Ishikawa (cell line): ENCODE data around the gene URB1.

Source experiments
- CEBPB ChIP-seq: IDR thresholded peaks from 2 replicates; pipeline ENCODE4 v1.6.1; 2012
- CREB1 ChIP-seq: IDR thresholded peaks from 2 replicates; pipeline ENCODE4 v1.6.1; 2012; ENCODE audit warnings: low read depth
- EGR1 ChIP-seq: IDR thresholded peaks from 2 replicates; pipeline ENCODE4 v1.6.1; 2012
- EP300 ChIP-seq: IDR thresholded peaks from 2 replicates; pipeline ENCODE4 v1.6.1; 2012; ENCODE audit warnings: borderline replicate concordance
- FOXM1 ChIP-seq: IDR thresholded peaks from 2 replicates; pipeline ENCODE4 v1.6.1; 2012; ENCODE audit warnings: low read depth, borderline replicate concordance
- NFIC ChIP-seq: IDR thresholded peaks from 2 replicates; pipeline ENCODE4 v1.6.1; 2012
- RAD21 ChIP-seq: IDR thresholded peaks from 2 replicates; pipeline ENCODE4 v1.6.1; 2012; ENCODE audit warnings: low read depth
- TAF1 ChIP-seq: IDR thresholded peaks from 2 replicates; pipeline ENCODE4 v1.6.1; 2012; ENCODE audit warnings: low read depth, mild to moderate bottlenecking
- TCF12 ChIP-seq: IDR thresholded peaks from 2 replicates; pipeline ENCODE4 v1.6.1; 2012; ENCODE audit warnings: low read depth
- TEAD4 ChIP-seq: IDR thresholded peaks from 2 replicates; pipeline ENCODE4 v1.6.1; 2012
- YY1 ChIP-seq: IDR thresholded peaks from 2 replicates; pipeline ENCODE4 v1.6.1; 2012; ENCODE audit warnings: low read depth
- ZBTB7A ChIP-seq: IDR thresholded peaks from 2 replicates; pipeline ENCODE4 v1.6.1; 2012; ENCODE audit warnings: low read depth
- TF ChIP-seq, protein P1 (sequence below): IDR thresholded peaks from 2 replicates; pipeline ENCODE4 v1.6.1; 2012; ENCODE audit warnings: low read depth, mild to moderate bottlenecking
- TF ChIP-seq, protein P2 (sequence below): IDR thresholded peaks from 2 replicates; pipeline ENCODE4 v1.6.1; 2012
- TF ChIP-seq, protein P3 (sequence below): IDR thresholded peaks from 2 replicates; pipeline ENCODE4 v1.6.1; 2012

Gene URB1

DNA sequence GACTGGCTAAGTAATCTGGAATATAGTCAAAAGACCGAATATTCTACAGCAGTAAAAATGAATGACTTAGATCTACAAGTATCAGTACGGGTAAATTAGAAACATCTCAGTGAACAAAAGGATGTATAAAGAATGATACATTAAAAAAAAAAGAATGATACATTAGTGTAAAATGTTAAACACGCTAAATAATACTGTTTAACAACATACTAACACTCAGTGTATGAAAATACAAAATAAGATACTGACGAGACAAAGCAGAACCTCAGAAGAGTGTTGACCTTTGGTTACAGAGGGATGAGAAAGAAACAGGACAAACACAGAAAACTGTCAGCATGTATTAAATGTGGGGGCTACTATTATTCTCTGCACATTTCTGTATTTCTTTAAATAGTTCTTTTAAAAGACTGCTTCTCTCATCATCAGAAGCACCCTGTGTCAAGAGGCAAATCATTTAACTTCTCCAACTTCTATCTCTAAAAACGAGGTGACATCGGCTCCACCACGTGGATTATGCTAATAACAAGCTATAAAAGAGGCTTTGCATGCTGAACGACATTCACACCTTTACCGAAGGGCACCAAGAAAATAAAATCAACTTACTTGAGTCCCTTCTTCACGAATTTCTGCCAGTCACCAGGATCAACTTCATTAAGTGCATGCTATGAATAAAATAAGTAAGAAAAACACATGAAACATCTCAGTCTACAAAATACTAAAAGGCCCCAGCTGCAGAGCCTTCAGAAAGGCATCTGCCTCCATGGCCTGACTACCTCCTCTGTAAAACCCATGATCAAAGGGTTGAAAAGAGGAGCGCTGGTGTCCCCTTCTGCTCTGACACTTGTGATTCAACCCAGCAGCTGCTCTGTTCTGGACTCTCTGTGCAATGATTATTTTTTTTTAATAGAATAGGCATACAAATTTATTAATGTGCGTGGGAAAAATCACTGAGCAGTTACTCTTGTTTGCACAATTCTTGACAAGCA is 51.7 kb downstream of the URB1 start:
- TF ChIP-seq TAF1: no peak
- no peak for TF ChIP-seq NFIC
- TF ChIP-seq TEAD4: no peak
- no peak for TF ChIP-seq YY1
- no peak for TF ChIP-seq ZBTB7A
- no peak for TF ChIP-seq FOXM1
- no peak for TF ChIP-seq CEBPB
- TF ChIP-seq EP300: no peak
- no peak for TF ChIP-seq CREB1
- TF ChIP-seq, protein P1, sequence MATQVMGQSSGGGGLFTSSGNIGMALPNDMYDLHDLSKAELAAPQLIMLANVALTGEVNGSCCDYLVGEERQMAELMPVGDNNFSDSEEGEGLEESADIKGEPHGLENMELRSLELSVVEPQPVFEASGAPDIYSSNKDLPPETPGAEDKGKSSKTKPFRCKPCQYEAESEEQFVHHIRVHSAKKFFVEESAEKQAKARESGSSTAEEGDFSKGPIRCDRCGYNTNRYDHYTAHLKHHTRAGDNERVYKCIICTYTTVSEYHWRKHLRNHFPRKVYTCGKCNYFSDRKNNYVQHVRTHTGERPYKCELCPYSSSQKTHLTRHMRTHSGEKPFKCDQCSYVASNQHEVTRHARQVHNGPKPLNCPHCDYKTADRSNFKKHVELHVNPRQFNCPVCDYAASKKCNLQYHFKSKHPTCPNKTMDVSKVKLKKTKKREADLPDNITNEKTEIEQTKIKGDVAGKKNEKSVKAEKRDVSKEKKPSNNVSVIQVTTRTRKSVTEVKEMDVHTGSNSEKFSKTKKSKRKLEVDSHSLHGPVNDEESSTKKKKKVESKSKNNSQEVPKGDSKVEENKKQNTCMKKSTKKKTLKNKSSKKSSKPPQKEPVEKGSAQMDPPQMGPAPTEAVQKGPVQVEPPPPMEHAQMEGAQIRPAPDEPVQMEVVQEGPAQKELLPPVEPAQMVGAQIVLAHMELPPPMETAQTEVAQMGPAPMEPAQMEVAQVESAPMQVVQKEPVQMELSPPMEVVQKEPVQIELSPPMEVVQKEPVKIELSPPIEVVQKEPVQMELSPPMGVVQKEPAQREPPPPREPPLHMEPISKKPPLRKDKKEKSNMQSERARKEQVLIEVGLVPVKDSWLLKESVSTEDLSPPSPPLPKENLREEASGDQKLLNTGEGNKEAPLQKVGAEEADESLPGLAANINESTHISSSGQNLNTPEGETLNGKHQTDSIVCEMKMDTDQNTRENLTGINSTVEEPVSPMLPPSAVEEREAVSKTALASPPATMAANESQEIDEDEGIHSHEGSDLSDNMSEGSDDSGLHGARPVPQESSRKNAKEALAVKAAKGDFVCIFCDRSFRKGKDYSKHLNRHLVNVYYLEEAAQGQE: no peak
- no peak for TF ChIP-seq RAD21

DNA sequence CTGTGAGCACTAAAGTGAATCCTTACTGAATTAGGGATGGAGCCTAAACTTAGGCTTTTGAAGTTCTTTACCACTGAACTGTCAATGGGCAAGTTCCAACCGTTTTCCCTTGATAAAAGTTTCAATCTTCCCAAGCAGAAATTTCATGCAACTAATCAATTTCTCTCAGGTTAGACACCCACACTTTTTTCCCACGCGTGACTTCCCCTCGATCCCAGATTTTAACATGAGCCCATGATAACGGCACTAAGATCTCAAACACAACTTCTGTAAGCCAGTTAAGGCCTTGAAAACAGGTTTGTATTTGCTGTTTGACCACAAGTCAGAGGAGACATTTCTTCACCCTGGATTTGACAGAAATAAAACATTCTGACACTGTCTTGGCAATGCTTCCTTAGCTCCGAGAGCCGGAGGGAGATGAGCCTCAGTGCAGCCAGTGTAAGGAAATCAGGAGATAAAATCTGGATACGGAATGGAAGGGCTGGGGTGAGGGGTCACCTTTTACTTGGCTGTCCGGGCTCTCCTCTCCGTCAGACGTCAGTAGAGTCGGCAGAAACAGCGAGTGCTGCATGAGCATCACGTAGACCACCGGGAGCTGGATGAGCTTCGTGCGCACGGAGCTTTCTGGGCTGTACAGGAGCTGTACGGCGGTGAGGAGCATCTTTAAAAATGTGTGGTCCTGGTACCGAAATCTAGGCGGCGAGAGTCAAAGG is 54.4 kb downstream of the URB1 start:
- TF ChIP-seq TAF1 (no peak), CEBPB (no peak)
- TF ChIP-seq, protein P2, sequence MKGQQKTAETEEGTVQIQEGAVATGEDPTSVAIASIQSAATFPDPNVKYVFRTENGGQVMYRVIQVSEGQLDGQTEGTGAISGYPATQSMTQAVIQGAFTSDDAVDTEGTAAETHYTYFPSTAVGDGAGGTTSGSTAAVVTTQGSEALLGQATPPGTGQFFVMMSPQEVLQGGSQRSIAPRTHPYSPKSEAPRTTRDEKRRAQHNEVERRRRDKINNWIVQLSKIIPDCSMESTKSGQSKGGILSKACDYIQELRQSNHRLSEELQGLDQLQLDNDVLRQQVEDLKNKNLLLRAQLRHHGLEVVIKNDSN: no peak

DNA sequence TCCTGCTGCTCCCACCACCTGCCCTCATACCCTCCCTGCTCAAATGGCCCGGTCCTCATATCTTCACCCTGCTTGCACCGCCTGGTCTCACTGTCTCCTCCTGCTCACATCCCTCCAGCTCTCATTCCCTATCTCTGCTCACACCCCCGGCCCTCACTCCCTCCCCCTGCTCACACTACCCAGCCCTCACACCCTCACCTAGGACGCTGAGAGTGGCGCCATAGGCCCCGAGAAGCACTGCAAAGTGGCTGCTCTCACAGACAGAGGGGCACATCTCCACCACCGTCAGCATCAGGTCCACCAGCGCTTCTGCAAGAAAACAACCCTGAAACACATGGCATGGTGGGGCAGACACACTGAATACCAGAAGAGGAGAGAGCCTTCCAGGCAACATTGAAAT is 55.6 kb downstream of the URB1 start:
- TF ChIP-seq EP300: no peak
- TF ChIP-seq TCF12: no peak
- TF ChIP-seq TEAD4: no peak
- no peak for TF ChIP-seq EGR1
- no peak for TF ChIP-seq CEBPB
- TF ChIP-seq, protein P1: no peak
- no peak for TF ChIP-seq ZBTB7A
- TF ChIP-seq, protein P3, sequence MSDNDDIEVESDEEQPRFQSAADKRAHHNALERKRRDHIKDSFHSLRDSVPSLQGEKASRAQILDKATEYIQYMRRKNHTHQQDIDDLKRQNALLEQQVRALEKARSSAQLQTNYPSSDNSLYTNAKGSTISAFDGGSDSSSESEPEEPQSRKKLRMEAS: no peak
- no peak for TF ChIP-seq NFIC
- no peak for TF ChIP-seq YY1
- TF ChIP-seq, protein P2: no peak

DNA sequence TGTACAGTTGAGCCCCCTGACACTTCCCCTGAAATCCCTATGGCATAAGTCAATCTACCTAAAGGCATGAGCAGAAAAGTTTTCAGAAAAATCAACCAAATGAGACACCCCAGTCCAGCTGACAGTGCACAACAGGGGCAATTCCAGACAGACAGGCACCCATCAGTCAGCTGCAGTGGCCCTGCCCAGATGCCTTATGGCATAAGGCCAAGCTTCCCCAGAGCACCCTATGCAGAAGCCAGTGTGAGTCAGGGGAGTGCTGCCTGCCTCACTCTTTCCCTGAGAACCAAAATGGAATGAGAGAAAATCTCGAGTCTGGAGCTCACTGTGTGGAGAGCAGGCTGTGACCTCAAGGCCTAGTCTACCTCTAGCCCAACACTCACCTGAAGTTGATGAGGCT is 56.1 kb downstream of the URB1 start:
- TF ChIP-seq NFIC: no peak
- TF ChIP-seq, protein P2: no peak
- TF ChIP-seq FOXM1: no peak
- no peak for TF ChIP-seq EP300
- no peak for TF ChIP-seq TAF1
- TF ChIP-seq, protein P1: no peak
- TF ChIP-seq, protein P3: no peak
- no peak for TF ChIP-seq TEAD4
- TF ChIP-seq CREB1: no peak
- TF ChIP-seq ZBTB7A: no peak
- TF ChIP-seq TCF12: no peak
- no peak for TF ChIP-seq EGR1
- TF ChIP-seq CEBPB: no peak
- TF ChIP-seq RAD21: no peak
- no peak for TF ChIP-seq YY1
